Thyroid gland (tissue), 4 donors: Measurements from ENCODE around the gene DNER. TPM values are rescaled to one million over a fixed set of nuclear protein-coding genes. Genes with fewer than 3 reads are reported as not detected.
"Not testable (repeated sequence)": the region's sequence is repeated elsewhere in the genome, so short reads cannot be mapped to it uniquely, and the experiment has no call there.

Experiments
- DNase-seq, 2 donors: peaks; one replicate each; pipeline ENCODE4 v3.0.0-alpha.2; 2019
- H3K27ac ChIP-seq, 3 donors: fragments of 200-600 bp; sonication (generic); 1 replicate in 2 of 3; 2 replicates in 1 of 3; pipeline ENCODE4 v1.5.1; 2016 to 2019; ENCODE audit warnings: mild to moderate bottlenecking in 1 of 3, moderate library complexity in 1 of 3
- H3K27me3 ChIP-seq: fragments of 200-600 bp; sonication (generic); one replicate; pipeline ENCODE4 v1.5.1; 2019
- H3K36me3 ChIP-seq, 2 donors: fragments of 200-600 bp; sonication (generic); one replicate each; pipeline ENCODE4 v1.5.1; 2016 to 2019
- H3K4me1 ChIP-seq, 2 donors: fragments of 200-600 bp; sonication (generic); one replicate each; pipeline ENCODE4 v1.5.1; 2017 to 2019
- H3K4me3 ChIP-seq, 3 donors: fragments of 200-600 bp; sonication (generic); replicated peaks in 1 of 3; 1 replicate in 2 of 3; 2 replicates in 1 of 3; pipeline ENCODE4 v1.5.1; 2016; ENCODE audit warnings: mild to moderate bottlenecking in 1 of 3
- H3K9me3 ChIP-seq: fragments of 200-600 bp; sonication (generic); one replicate; pipeline ENCODE4 v1.5.1; 2017
- POLR2A ChIP-seq, 2 donors: fragments of 450-650 bp; IDR thresholded peaks; one replicate each; pipeline ENCODE4 v1.6.1; 2017; ENCODE audit warnings: antibody characterized with exemption in 2 of 2, mild to moderate bottlenecking in 2 of 2, moderate library complexity in 1 of 2
- WGBS, 2 donors: methylation state at CpG; one replicate each; pipeline ENCODE4 v1.1.5; 2017; 5-methylcytosine and 5-hydroxymethylcytosine counted together
- intact Hi-C: fragments of 100-400 bp; cut with DNase I; formaldehyde crosslinking; loops from one replicate; pipeline ENCODE4 v1.15.1; 2023
- total RNA-seq, 4 donors: library from RNA; depleted of rRNA; stranded (reverse); fragments of >200 nt; gene quantifications; one replicate each; pipeline ENCODE4 v1.2.3, GENCODE V29; 2016
- TF ChIP-seq, protein P1 (sequence below), 6 experiments: fragments of 200-600 bp in 3 of 6; fragments of 450-650 bp in 3 of 6; sonication (generic) in 3 of 6; IDR thresholded peaks; one replicate each; pipeline ENCODE4 v1.5.1; 2016 to 2019; ENCODE audit warnings: antibody characterized with exemption in 6 of 6, mild to moderate bottlenecking in 2 of 6, inconsistent platforms in 1 of 6, moderate library complexity in 1 of 6

Gene DNER
- total RNA-seq, 4 donors from 2014 or later, result 0.13 to 0.93 (median 0.42) TPM; not detected in 1

DNA sequence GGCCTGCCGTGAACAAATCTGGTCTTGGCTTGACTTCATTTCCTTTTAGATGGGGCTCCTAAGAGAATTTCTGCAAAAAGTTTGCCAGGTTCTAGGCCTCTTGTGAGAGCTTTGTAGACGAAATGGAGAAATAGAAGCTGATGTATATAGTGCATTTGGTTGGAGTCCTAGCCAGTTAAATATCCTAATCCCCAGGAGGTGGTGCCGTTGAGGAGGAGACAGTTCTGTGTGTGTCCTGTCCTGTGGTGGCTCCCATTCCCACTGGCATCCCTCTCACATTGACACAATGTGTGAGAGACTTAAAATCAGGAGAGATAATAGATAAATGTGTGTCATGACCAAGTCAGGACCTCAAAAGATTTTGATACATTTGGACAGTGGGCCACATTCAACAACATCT, 34.6 kb upstream of the DNER start:
- intact Hi-C loops, result no loop called here
- 86 to 87% methylated on average over 3 of the region's 3 CpGs for WGBS, 2 donors
- TF ChIP-seq, protein P1, sequence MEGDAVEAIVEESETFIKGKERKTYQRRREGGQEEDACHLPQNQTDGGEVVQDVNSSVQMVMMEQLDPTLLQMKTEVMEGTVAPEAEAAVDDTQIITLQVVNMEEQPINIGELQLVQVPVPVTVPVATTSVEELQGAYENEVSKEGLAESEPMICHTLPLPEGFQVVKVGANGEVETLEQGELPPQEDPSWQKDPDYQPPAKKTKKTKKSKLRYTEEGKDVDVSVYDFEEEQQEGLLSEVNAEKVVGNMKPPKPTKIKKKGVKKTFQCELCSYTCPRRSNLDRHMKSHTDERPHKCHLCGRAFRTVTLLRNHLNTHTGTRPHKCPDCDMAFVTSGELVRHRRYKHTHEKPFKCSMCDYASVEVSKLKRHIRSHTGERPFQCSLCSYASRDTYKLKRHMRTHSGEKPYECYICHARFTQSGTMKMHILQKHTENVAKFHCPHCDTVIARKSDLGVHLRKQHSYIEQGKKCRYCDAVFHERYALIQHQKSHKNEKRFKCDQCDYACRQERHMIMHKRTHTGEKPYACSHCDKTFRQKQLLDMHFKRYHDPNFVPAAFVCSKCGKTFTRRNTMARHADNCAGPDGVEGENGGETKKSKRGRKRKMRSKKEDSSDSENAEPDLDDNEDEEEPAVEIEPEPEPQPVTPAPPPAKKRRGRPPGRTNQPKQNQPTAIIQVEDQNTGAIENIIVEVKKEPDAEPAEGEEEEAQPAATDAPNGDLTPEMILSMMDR (IDR thresholded peaks at IDR 0.05), result no peak
- no peak for TF ChIP-seq POLR2A (IDR thresholded peaks at IDR 0.05)
- DNase-seq, result no peak
- H3K4me1 ChIP-seq, result no peaks in the 10 kb centered on the region
- no peak overlapping the region for H3K4me3 ChIP-seq
- H3K27ac ChIP-seq, result no peak overlapping the region
- H3K27me3 ChIP-seq, result no peaks in the 10 kb centered on the region
- H3K9me3 ChIP-seq, result no peaks in the 10 kb centered on the region
- H3K36me3 ChIP-seq, result no peaks in the 10 kb centered on the region

DNA sequence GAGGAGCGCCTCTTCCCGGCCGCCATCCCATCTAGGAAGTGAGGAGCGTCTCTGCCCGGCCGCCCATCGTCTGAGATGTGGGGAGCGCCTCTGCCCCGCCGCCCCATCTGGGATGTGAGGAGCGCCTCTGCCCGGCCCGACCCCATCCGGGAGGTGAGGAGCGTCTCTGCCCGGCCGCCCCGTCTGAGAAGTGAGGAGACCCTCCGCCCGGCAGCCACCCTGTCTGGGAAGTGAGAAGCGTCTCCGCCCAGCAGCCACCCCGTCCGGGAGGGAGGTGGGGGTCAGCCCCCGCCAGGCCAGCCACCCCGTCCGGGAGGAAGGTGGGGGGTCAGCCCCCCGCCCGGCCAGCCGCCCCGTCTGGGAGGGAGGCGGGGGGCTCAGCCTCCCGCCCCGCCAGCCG, 28.3 kb upstream of the DNER start:
- WGBS, 2 donors, result 98 to 100% methylated on average over 3 to 11 of the region's 35 CpGs
- not testable (repeated sequence) for H3K9me3 ChIP-seq, H3K27me3 ChIP-seq

DNA sequence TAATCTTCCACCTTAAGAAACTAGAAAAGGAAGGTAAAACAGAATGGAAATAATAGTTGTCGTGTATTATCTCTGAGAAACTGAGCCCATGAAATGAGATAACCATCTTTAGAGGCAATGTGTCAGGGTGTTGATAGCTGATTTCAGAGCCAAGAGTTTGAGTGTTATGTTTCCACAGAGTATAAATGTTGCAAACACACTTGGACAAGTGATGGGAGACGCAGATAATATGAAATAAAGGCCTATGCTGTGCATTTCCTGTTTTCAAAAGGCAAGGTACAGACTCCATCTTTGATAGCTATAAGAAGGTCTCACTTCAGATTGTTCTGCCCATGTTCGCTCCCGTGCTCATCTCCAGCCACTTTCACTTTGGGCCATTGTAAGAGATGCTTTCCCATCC, 25.9 kb upstream of the DNER start:
- no peaks in the 10 kb centered on the region for H3K36me3 ChIP-seq
- intact Hi-C loops, result no loop called here
- TF ChIP-seq, protein P1 (IDR thresholded peaks at IDR 0.05), result no peak
- TF ChIP-seq POLR2A (IDR thresholded peaks at IDR 0.05), result no peak
- no peaks in the 10 kb centered on the region for H3K27me3 ChIP-seq
- H3K27ac ChIP-seq, result no peak overlapping the region
- H3K9me3 ChIP-seq, result no peaks in the 10 kb centered on the region
- DNase-seq, result no peak
- no peak overlapping the region for H3K4me3 ChIP-seq
- 88 to 89% methylated on average over 4 of the region's 4 CpGs for WGBS, 2 donors
- H3K4me1 ChIP-seq, result no peaks in the 10 kb centered on the region

More for the DNA sequence above, 28.3 kb upstream of the DNER start:
- H3K4me3 ChIP-seq, H3K36me3 ChIP-seq, DNase-seq, intact Hi-C loops, H3K4me1 ChIP-seq, H3K27ac ChIP-seq: not testable (repeated sequence)

DNA sequence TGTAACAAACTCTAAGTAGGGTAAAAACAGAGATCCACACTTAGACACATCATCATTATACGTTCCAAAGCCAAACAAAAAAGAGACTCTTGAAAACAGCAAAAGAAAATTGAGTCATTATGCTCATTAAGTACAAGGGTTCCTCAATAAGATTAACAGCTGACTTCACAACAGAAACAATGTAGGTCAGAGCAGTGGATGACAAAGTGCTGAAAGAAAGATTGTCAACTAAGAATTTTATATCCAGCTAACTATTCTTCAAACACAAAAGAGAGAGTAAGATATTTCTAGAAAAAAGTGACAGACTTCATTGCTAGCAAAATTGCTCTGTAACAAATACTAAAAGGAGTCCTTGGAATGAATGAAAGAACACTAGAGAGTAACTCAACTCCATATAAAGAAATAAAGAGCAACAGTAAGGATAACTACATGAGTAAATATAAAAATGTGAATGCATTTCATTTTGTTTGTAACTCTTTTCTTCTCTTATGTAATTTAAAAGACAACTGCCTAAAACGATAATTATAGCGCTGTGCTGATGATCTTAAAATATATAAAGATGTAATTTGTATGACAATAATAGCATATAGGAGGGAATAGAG, 23.8 kb upstream of the DNER start:
- WGBS, 2 donors, result 90% methylated on average over 3 of the region's 3 CpGs
- Histone ChIP-seq H3K4me3 (no peak overlapping the region), H3K4me1 (no peaks in the 10 kb centered on the region), H3K9me3 (no peaks in the 10 kb centered on the region), H3K27me3 (no peaks in the 10 kb centered on the region), H3K27ac (no peak overlapping the region), H3K36me3 (no peaks in the 10 kb centered on the region)
- TF ChIP-seq POLR2A (IDR thresholded peaks at IDR 0.05), result no peak
- TF ChIP-seq, protein P1 (IDR thresholded peaks at IDR 0.05), result no peak
- intact Hi-C loops, result no loop called here
- DNase-seq, result no peak

DNA sequence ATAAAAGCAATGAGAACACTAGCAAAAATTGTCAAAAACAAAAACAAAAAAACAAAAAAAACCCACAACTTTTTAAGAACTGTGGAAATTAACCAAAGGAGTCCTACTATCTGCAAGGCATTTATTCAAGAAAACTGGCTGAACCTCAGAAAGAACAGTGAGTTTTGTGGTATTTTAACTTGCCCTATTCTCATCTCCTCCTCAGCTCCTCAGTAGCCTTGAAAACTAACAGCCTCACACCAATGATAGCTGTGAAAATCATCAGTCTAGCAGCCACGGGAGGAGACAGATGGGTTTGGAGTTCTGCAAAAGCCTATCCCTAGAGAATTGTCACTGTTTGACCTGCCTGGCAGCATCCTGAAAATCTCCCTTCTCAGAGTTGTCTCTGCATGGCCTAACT, 20.1 kb upstream of the DNER start:
- H3K27ac ChIP-seq, result no peak overlapping the region
- intact Hi-C loops, result no loop called here
- DNase-seq, result no peak
- no peaks in the 10 kb centered on the region for H3K27me3 ChIP-seq
- no peaks in the 10 kb centered on the region for H3K4me1 ChIP-seq
- no peaks in the 10 kb centered on the region for H3K36me3 ChIP-seq
- TF ChIP-seq, protein P1 (IDR thresholded peaks at IDR 0.05), result no peak
- no peak for TF ChIP-seq POLR2A (IDR thresholded peaks at IDR 0.05)
- 67 to 78% methylated on average over 1 of the region's 1 CpG for WGBS, 2 donors
- H3K4me3 ChIP-seq, result no peak overlapping the region
- no peaks in the 10 kb centered on the region for H3K9me3 ChIP-seq
